ENCODE measurements around the gene HSD11B1L.

Gene HSD11B1L

DNA sequence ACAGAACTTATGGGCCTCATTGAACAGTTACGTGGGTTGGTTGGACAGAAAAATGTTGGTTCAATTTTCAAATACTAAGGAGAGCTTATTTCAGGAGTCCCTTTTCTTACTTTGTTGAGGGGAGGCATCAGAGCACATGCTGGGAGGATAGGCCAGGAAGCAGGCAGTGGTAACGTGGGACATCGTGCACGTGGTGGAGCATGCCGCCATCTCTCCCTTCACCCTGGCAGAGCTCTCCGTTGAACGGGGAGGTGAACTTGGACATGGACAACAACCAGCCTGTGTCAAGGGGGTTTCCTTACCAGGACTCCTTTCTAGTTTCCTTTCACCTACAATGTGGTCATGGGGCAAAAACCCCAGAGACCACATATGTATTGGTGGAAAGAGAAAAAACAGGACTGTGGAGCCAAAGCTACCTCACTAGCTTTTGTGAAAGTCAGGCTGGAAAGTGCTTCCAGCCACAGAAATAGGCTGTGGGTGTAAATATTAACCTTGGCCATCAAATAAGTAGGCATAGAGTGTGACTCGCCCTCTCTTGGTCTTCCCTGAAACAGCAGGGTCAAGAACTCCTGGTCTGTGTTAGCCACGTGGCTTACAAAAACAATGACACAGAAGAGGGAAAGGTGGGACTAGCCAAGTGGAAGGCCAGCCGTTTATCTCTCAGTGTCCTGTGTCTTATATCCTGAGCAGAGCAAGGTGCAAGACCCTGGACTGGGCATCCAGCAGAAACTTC lies 14.9 kb upstream of the HSD11B1L start:
- DNase-seq (ENCODE audit: extremely low read depth, low read depth) = no peak
- TF ChIP-seq, protein P1, sequence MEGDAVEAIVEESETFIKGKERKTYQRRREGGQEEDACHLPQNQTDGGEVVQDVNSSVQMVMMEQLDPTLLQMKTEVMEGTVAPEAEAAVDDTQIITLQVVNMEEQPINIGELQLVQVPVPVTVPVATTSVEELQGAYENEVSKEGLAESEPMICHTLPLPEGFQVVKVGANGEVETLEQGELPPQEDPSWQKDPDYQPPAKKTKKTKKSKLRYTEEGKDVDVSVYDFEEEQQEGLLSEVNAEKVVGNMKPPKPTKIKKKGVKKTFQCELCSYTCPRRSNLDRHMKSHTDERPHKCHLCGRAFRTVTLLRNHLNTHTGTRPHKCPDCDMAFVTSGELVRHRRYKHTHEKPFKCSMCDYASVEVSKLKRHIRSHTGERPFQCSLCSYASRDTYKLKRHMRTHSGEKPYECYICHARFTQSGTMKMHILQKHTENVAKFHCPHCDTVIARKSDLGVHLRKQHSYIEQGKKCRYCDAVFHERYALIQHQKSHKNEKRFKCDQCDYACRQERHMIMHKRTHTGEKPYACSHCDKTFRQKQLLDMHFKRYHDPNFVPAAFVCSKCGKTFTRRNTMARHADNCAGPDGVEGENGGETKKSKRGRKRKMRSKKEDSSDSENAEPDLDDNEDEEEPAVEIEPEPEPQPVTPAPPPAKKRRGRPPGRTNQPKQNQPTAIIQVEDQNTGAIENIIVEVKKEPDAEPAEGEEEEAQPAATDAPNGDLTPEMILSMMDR (IDR thresholded peaks at IDR 0.05; ENCODE audit: low read depth, low read length) = peak; percentile 26

DNA sequence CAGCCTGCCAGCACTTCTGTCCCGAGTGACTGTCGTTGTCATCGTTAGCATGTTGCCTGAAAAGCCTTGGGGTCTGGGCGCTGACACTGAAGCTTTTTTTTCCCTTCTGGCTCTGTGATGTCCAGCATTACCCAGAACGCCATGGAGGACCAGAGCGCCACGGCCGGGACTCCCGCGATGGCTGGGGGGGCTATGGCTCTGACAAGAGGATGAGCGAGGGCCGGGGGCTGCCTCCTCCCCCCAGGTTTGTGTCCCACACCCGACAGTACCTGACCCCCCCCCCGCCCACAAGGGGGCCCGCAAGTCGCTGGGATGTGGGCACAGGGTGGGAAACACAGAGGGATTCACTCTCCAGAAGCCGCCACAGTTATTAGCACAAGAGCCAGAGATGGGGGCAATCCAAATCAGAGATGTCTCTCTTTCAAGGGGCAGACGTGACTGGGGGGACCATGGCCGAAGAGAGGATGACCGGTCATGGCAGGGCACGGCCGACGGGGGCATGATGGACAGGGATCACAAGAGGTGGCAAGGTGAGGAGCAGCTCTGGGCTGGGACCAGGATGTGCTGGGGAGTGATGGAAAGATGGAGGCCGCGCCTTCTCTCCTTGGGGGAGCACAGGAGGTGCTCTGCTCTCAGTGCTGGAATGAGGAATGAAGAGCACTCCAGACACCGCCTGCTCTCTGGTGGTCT lies 13.8 kb upstream of the HSD11B1L start:
- TF ChIP-seq, protein P1 (IDR thresholded peaks at IDR 0.05; ENCODE audit: low read depth, low read length) = no peak

DNA sequence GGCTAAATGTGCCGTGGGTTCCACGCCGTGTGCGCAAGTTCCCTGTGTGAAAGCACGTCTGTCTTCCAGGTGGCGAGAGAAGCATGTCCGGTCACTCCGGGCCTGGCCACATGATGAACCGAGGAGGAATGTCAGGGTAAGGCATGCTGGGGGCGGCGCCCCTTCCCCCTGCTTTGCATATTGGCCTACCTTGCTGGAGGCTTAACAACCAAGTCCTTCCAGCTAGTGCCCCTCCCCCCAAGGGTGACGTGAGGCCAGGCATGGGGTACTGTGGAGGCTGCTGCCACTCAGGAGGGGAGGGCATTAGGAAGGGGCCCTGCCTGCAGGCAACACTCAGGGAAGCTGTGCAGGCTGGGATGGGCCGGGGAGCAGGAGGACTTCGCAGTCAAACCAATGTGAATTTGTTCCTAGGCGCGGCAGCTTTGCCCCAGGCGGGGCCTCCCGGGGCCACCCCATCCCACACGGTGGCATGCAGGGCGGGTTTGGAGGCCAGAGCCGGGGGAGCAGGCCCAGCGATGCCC lies 13.0 kb upstream of the HSD11B1L start:
- no peak for DNase-seq (ENCODE audit: extremely low read depth, low read depth)
- TF ChIP-seq, protein P1 (IDR thresholded peaks at IDR 0.05; ENCODE audit: low read depth, low read length) = no peak

More for the DNA sequence above, 13.8 kb upstream of the HSD11B1L start:
- no peak for DNase-seq (ENCODE audit: extremely low read depth, low read depth)

DNA sequence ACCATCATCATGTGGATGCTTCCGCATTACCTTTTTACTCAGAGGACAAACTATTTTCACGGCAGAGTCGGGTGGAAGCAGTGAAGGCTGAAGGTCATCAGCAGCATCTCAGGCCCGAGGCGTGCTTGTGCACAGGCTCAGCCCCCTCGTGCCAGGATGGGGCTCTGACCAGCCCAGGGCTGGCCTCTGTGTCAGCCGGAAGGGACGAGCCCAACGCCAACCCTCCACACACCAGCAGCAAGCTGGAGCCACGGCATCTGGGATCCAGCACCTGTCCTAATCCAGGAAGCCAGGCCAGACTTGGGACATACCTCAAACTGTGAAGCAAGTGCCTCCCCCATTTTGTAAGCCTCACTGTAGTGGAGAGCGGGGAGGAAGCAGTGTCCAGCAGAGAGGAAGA lies 11.6 kb upstream of the HSD11B1L start:
- TF ChIP-seq, protein P1 (IDR thresholded peaks at IDR 0.05; ENCODE audit: low read depth, low read length) = no peak
- no peak for DNase-seq (ENCODE audit: extremely low read depth, low read depth)

DNA sequence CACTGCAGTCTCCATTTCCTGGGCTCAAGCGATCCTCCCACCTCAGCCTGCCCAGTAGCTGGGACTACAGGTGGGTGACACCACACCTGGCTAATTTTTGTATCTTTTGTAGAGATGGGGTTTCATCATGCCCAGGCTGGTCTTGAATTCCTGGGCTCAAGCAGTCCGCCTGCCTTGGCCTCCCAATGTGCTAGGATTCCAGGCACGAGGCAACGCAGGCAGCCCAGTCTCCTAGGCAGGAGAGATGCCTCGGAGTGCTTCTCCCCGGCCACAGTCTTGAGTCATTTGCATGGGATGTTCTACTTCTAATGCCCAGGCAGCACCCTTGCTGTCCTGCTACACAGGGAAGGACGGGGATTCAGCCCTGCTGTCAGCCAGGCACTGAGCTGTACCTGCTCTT lies 9.2 kb upstream of the HSD11B1L start:
- TF ChIP-seq, protein P1 (IDR thresholded peaks at IDR 0.05; ENCODE audit: low read depth, low read length) = no peak
- no peak for DNase-seq (ENCODE audit: extremely low read depth, low read depth)

DNA sequence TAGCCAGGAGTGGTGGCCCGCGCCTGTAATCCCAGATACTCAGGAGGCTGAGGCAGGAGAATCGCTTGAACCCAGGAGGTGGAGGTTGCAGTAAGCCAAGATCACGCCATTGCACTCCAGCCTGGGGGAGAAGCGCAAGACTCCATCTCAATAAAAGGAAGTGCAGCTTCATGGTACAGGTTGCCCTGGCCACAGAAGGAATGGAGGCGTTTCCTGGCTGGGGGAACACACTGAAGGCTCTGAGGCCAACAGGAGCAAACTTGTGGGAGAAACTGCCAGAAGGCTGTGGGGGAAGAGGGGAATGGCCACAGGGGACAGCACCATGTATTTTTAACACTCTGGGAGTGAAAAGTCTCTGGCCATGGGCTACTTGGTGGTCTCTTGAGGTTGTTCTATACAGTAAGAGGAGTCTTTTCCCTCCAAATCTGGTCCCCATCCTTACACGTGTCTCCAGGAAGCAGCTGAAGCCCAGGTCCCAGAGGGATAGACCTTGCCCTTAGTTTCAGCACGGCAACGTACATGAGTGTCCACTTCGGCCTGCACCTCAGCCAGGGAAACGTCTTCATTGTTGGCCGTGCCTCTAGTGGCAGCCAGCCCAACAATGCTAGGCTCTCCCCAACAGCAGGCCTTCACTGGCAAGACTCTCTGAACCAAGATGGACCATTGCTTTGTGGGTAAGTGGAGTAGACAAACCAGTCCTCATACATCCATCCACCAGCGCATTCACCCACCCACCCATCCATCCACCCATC lies 7.9 kb upstream of the HSD11B1L start:
- TF ChIP-seq, protein P1 (IDR thresholded peaks at IDR 0.05; ENCODE audit: low read depth, low read length) = no peak
- DNase-seq (ENCODE audit: extremely low read depth, low read depth) = no peak

All from AG09319 (cell line).